NK-92 (cell line): Measurements from ENCODE around the gene XPC.

Source experiments
- DNase-seq: peaks from one replicate; lab custom pipeline; 2025; ENCODE audit not compliant: unreplicated experiment; lab: John Stamatoyannopoulos, UW

Gene XPC

DNA sequence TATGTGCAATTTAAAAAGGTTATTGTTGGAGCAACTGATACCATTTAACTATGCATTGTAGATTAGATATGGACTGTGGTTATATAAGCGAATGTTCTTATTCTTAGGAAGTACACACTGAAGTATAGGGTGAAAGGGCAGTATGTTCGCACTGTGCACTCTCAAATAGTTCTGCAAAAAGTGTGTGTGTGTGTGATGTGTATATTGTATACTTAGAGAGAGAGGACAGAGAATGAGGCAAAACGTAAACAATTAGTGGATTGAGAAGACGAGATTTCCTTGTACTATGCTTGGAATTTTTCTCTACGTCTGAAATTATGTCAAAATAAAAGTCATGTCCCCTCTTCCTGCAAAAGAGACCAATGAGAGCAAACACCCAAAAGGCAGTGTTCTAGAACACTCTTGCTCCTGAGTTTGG lies 30.6 kb upstream of the XPC start:
- no peak for DNase-seq

- no peak for DNase-seq
Observed at GRCh38 chr3:14208168-14208567, 29.8 kb upstream of the XPC start.

DNA sequence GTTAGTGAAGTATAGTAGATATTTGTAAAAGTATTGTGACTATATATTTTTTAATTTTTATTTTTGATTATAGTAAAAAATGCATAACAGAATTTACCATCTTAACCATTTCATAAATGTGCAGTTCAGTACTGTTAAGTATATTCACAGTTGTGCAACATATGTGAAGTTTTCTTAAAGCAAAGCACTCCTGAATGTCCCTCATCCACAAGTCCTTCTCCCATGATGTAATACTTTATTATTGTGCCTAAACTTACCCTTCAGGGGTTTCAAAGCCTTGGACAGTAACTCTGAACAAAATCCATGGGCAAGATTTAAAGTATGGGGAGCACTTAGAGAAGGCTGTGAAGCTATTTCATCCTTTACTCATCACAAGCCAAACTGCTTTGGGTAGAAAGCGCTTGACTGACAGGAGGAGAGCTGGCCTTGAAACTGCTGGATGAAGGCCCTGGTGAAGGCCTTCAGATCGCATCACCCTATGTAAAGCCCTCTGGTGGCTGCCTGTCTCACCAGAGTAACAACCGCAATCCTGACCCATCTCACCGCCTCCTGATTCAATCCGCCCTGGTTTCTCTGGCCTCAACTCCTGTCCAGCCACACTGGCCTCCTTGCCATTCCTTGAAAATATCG lies 28.3 kb upstream of the XPC start:
- no peak for DNase-seq

DNA sequence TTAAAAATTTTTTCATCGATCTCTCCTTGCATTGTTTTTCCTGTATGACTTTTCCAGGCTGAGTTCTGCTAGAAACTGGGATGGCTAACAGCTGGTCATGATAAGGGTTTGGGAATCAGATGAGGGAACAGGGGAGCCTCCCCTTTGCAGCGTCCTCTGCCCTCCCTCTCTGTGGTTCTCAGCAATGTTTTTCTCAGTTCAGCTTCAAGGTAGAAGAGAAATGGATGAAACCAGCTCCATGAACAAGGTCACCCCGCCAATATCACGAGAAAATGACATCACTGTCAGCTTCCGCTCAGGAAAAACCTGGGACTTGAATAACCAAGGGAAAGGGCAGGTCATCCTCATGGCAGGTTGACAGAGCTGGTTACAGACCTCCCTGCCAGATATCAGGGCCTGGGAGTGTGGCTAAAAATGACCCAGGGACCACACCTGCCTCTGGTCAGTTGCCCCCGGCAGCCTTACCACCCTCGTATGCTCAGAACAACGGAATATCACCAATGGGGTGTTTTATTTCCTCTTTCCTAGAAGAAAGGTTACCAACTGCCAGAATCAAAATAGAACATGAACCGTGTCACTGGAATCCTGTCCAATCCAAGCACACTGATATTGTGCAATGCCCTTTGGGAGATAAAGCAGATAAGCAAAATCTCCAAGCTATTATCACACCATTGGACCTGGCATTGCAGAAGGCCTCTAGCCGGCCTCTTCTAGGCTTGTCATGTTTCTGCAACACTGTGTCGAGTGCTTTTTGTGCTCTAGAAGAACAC lies 26.3 kb upstream of the XPC start:
- DNase-seq = no peak

DNA sequence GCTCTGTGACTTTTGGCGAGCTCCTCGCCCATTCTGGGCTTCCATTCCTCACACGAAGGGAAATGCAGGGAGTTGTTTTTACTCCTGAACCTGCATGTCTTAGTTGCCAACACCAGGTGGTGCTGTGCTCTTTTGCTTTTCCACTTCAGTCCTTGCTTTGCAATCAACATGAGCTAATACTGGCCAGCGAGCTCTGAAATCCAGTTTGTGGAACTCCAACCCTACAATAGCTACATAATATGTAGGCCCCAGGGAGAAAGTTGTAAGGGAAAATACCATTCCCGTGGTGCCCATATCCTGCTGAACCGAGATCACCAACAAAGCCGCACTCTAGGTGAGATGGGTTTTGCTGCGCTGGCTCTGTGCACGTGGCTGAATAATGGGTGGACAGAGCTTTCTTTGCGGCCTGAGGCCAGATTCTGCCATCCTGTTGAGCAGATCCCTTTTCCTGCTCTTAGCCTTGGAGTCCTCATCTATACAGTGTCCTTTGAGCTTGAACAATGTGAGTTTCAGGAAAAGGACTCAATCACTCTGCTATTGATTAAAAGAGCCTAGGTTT lies 25.2 kb upstream of the XPC start:
- DNase-seq = no peak

DNA sequence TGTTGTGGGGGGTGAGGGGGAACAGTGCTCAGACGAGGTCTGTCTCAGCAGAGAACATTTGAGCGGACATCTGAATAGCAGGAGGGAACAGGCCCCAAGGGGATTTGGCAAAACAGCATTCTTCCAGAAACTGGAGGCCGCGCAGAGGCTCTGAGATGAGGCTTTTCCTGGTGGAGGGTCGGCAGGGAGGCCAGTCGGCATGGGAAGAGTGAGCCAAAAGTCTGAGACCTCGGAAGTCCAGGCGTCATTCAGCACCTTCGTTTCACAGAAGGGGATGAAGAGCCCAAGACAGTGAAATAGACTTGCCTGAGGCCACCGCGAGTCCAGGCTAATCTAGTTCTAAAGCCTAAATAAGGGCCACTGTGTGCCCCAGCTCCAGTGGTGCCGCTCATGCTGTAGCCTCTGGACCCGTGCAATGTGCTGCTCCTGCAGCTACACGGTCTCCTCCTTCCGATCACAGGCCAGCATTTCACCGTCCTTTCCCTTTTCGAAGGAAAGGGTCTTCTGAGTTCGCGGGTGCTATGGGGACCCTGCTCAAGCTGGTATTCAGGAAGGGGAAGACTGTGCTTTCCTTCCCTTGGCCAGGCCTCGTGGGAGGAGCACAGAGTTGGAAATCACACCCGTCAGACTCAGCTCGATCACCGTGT lies 24.6 kb upstream of the XPC start:
- no peak for DNase-seq

DNA sequence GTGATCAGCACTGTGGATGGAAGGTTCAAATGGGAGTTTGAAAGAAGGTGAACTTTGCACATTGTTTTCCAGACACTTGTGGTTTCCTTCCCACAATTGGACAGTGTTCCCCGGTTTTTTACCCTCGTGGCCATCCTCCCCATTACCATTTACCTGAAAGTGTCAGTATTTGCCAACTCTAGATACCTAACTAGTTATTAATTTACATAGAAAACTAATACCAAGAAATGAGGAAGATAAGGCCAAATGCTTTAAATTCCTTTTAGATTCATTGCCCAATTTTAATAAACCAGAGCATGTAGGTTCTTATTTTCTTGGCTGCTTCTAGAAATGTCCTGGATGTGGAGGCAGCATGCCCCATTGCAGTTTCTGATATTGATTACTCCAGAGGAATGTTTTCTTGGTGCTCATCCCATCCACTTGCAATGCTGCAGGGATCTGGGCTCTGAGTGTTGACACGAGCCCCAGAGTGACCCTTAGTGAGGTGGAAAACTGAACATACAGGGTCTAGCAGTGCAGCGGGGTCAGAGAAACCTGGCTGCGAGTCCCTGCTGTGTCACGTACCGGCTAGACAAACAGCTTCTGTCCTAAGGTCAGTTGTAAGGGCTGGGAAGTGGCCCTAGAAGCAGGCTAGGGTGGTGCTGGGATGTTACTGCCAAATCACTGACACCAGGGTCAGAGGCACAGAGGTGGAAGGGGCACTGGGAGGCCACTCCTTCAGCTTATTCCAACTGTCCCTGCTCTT lies 23.7 kb upstream of the XPC start:
- DNase-seq = no peak

GRCh38 chr3:14200841-14201240 lies 22.4 kb upstream of the XPC start:
- DNase-seq = no peak

DNA sequence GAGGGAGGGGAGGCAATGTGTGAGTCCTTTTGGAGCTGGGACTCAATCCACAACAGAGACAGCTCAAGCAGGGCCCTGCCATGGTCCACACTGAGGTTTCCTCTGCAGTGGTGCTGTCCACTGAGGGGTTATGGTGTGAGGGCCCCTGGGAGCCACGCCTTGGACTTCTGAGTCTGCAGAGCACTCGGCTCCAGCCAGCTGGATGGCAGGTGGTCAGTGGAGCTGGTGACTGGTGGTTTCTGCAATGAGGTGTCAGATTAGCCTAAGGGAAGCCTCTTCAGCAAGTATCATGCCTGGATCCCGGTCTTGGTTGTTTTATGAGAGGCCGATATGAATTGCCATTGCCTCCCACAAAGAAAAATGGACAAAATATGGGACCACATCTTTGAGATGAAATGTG lies 21.9 kb upstream of the XPC start:
- no peak for DNase-seq

DNA sequence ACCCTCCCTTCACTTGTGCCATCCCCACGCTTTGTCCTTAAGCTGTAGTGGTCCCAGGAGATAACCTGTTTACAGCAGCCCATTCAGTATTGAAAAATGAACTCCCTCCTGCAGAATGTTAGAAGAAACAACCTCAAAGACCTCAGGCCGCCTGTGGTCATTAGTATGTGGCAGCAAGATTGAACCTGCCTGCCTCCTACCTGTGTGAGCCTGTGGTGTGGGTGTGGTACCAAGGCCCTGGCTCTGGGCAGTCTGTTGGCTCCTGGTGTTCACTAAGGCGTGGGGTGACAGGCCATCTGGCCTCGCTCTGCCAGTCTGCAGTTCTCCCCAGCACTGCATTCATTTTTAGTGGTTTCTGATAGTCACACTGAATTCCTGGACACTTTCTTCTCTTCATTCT lies 21.2 kb upstream of the XPC start:
- no peak for DNase-seq

- DNase-seq = no peak
Observed at GRCh38 chr3:14194865-14195264, 16.5 kb upstream of the XPC start.

GRCh38 chr3:14188041-14188754 lies 9.8 kb upstream of the XPC start:
- no peak for DNase-seq

- no peak for DNase-seq
Observed at GRCh38 chr3:14186854-14187458, 8.6 kb upstream of the XPC start.

DNA sequence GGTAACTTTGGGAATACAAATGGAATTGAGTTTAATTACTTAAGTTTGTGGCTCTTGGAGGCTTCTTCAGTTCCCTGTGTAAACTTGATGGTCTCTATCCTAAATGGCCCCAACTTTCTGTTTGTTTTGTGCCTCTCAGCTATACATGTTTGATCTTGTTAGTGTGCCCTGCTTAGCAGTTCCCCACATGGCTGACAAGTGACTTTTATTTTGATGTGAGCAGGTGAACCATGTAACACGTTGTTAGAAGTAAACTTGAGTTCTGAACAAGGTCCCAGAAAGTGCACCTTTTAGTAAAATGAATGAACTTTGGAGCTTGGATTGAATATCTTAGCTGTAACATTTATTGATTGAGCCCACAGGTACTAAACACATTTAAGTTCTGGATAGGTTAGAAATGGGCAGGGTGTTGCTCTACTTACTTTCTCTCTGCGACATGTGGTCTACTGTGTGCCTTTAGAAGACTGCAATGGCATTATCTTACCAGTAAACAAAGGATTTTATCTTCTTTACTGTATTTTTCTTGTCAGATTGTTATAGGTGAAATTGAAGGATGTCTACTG lies 4.7 kb upstream of the XPC start:
- DNase-seq = no peak

- no peak for DNase-seq
Observed at GRCh38 chr3:14181253-14181652, 2.9 kb upstream of the XPC start.

GRCh38 chr3:14179795-14180194 lies 1.4 kb upstream of the XPC start:
- no peak for DNase-seq

GRCh38 chr3:14179114-14179465 lies 689 bp upstream of the XPC start:
- no peak for DNase-seq

- DNase-seq = no peak
Observed at GRCh38 chr3:14177580-14178246, 688 bp downstream of the XPC start.

DNA sequence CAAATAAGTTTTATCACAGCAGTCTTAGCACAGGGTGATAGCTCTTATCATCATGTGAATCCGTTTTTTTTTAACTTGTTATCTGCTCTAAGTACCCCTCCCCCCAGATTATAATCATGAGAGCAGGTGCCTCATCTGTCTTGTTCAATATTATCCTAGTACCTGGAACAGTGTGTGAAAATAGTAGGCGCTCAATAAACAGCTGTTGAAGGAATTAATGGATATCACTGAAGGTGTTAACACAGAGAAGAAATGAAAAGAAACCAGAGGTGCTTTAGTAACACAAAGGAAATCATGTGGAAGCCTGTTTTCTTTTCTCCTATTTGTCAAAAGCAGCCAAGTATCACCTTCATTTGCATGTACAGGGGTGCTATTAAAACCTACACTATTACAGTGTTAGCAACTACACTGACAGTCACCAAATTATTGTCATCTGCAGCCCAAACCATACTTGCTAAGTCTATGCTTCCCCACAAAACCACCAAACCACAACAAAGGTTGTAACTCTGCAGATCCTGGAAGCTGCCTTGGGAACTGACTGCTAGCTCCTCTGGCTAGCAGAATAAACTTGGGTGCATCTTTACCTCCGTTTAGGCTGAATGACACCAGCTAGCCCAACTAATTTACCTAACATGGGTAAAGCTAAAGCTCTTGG lies 2.9 kb downstream of the XPC start:
- no peak for DNase-seq
